RWPE2 (cell line): ENCODE measurements around the gene MB21D2.

ENCODE experiments used
- ATAC-seq: fragments of 200-7000 bp; cut with Tn5 transposase; 3 replicates; pipeline ENCODE4 v1.9.1; 2021; ENCODE audit warnings: low read depth
- DNase-seq: peaks from one replicate; pipeline ENCODE4 v3.0.0-alpha.2; 2020; ENCODE audit warnings: low spot score
- H3K27ac ChIP-seq: fragments of 450-650 bp; 2 replicates; pipeline ENCODE4 v1.5.1; 2017; ENCODE audit warnings: mild to moderate bottlenecking; ENCODE audit not compliant: poor library complexity, severe bottlenecking
- H3K27me3 ChIP-seq: fragments of 250-450 bp; sonication (Bioruptor Pico); 2 replicates; pipeline ENCODE4 v1.5.1; 2021; ENCODE audit warnings: mild to moderate bottlenecking, moderate library complexity; ENCODE audit not compliant: insufficient read depth, poor library complexity, severe bottlenecking
- H3K36me3 ChIP-seq: fragments of 250-450 bp; sonication (Bioruptor Pico); 2 replicates; pipeline ENCODE4 v1.5.1; 2020; ENCODE audit warnings: low read depth, mild to moderate bottlenecking, moderate library complexity
- H3K4me1 ChIP-seq: fragments of 250-450 bp; sonication (Bioruptor Pico); 2 replicates; pipeline ENCODE4 v1.5.1; 2021; ENCODE audit warnings: mild to moderate bottlenecking, moderate library complexity; ENCODE audit not compliant: insufficient read depth, poor library complexity, severe bottlenecking
- H3K4me3 ChIP-seq: fragments of 250-450 bp; sonication (Bioruptor Pico); 2 replicates; pipeline ENCODE4 v1.5.1; 2021; ENCODE audit warnings: mild to moderate bottlenecking, moderate library complexity; ENCODE audit not compliant: severe bottlenecking
- H3K9me3 ChIP-seq: fragments of 250-450 bp; sonication (Bioruptor Pico); 2 replicates; pipeline ENCODE4 v1.5.1; 2021; ENCODE audit warnings: mild to moderate bottlenecking, moderate library complexity; ENCODE audit not compliant: severe bottlenecking
- CTCF ChIP-seq: fragments of 450-650 bp; IDR thresholded peaks from one replicate; pipeline ENCODE4 v1.5.1; 2017; ENCODE audit warnings: mild to moderate bottlenecking, moderate library complexity; ENCODE audit not compliant: poor library complexity, severe bottlenecking

MB21D2 gene

GRCh38 chr3:192923731-192924130 is 6.1 kb upstream of the MB21D2 start:
- DNase-seq (no peak), ATAC-seq (peak; percentile 56; the same call in 1 of the 3 replicates)
- no peaks in the 10 kb centered on the region for H3K9me3 ChIP-seq
- TF ChIP-seq CTCF = no peak
- H3K4me3 ChIP-seq = no peak overlapping the region
- H3K27me3 ChIP-seq = no peaks in the 10 kb centered on the region
- H3K27ac ChIP-seq = no peak overlapping the region
- H3K4me1 ChIP-seq = peaks cover 2% of the 10 kb centered on the region
- H3K36me3 ChIP-seq = no peaks in the 10 kb centered on the region

GRCh38 chr3:192921793-192922192 is 4.1 kb upstream of the MB21D2 start:
- Histone ChIP-seq H3K4me3 (no peak overlapping the region), H3K9me3 (no peaks in the 10 kb centered on the region), H3K27me3 (no peaks in the 10 kb centered on the region), H3K27ac (no peak overlapping the region), H3K36me3 (no peaks in the 10 kb centered on the region), H3K4me1 (peaks cover 5% of the 10 kb centered on the region)
- DNase-seq = no peak
- ATAC-seq = no peak
- TF ChIP-seq CTCF = no peak

- no peak overlapping the region for H3K27ac ChIP-seq
- DNase-seq = no peak
- ATAC-seq = no peak
- TF ChIP-seq CTCF = no peak
- H3K27me3 ChIP-seq = no peaks in the 10 kb centered on the region
- H3K9me3 ChIP-seq = no peaks in the 10 kb centered on the region
- peaks cover 9% of the 10 kb centered on the region for H3K4me1 ChIP-seq
- no peak overlapping the region for H3K4me3 ChIP-seq
- no peaks in the 10 kb centered on the region for H3K36me3 ChIP-seq
These were observed 2.8 kb upstream of the MB21D2 start for GRCh38 chr3:192920411-192920810.

- DNase-seq (no peak), ATAC-seq (no peak)
- Histone ChIP-seq H3K9me3 (no peaks in the 10 kb centered on the region), H3K27ac (no peak overlapping the region), H3K27me3 (no peaks in the 10 kb centered on the region), H3K4me3 (no peak overlapping the region), H3K4me1 (peaks cover 9% of the 10 kb centered on the region), H3K36me3 (no peaks in the 10 kb centered on the region)
- TF ChIP-seq CTCF = no peak
These were observed 2.2 kb upstream of the MB21D2 start for GRCh38 chr3:192919901-192920300.

- no peak for DNase-seq
- peak overlapping the region; percentile 77 for H3K27ac ChIP-seq
These were observed 576 bp upstream of the MB21D2 start for GRCh38 chr3:192918275-192918588.

More at GRCh38 chr3:192918275-192918588, 576 bp upstream of the MB21D2 start:
- H3K9me3 ChIP-seq = no peaks in the 10 kb centered on the region
- peaks cover 7% of the 10 kb centered on the region for H3K4me1 ChIP-seq
- no peaks in the 10 kb centered on the region for H3K36me3 ChIP-seq
- no peaks in the 10 kb centered on the region for H3K27me3 ChIP-seq
- no peak for TF ChIP-seq CTCF
- no peak for ATAC-seq
- peak overlapping the region; percentile 74 for H3K4me3 ChIP-seq
